HepG2 (cell line): ENCODE measurements around the gene DDX50. TPM values are rescaled to one million over a fixed set of nuclear protein-coding genes. Genes with fewer than 3 reads are reported as not detected.

ENCODE experiments used
- CC2D1A ChIP-seq: sonication (generic); formaldehyde crosslinking; IDR thresholded peaks from 2 replicates; pipeline ENCODE4 v1.8.1; 2023; ENCODE audit warnings: mild to moderate bottlenecking, missing genetic modification reagents
- GABPA ChIP-seq, 2 experiments: IDR thresholded peaks; 2 replicates each; pipeline ENCODE4 v1.6.1; 2011 to 2016; ENCODE audit warnings: low read depth in 2 of 2, low read length in 1 of 2, missing biosample characterization in 1 of 2, missing genetic modification characterization in 1 of 2
- GPN1 ChIP-seq: sonication (generic); formaldehyde crosslinking; IDR thresholded peaks from 2 replicates; pipeline ENCODE4 v1.5.1; 2020; ENCODE audit warnings: missing genetic modification reagents, borderline replicate concordance
- MAFG ChIP-seq: sonication (generic); formaldehyde crosslinking; IDR thresholded peaks from 2 replicates; pipeline ENCODE4 v1.5.1; 2020; ENCODE audit warnings: mild to moderate bottlenecking, missing genetic modification reagents
- NFIC ChIP-seq: IDR thresholded peaks from 2 replicates; pipeline ENCODE4 v1.6.1; 2012; ENCODE audit warnings: mild to moderate bottlenecking, low read length, inconsistent platforms
- NKX3-1 ChIP-seq: sonication (generic); formaldehyde crosslinking; IDR thresholded peaks from 2 replicates; pipeline ENCODE4 v1.5.0; 2020; ENCODE audit warnings: missing genetic modification reagents
- NRL ChIP-seq: sonication (generic); formaldehyde crosslinking; IDR thresholded peaks from 2 replicates; pipeline ENCODE4 v1.5.0; 2020; ENCODE audit warnings: missing genetic modification reagents, mild to moderate bottlenecking, moderate library complexity, borderline replicate concordance
- SIX1 ChIP-seq: sonication (generic); formaldehyde crosslinking; IDR thresholded peaks from 2 replicates; pipeline ENCODE4 v1.4.0; 2020; ENCODE audit warnings: missing genetic modification reagents, borderline replicate concordance
- SMAD9 ChIP-seq: sonication (generic); formaldehyde crosslinking; IDR thresholded peaks from 2 replicates; pipeline ENCODE4 v1.5.1; 2020; ENCODE audit warnings: mild to moderate bottlenecking, missing genetic modification reagents
- STAT5B ChIP-seq: sonication (generic); formaldehyde crosslinking; IDR thresholded peaks from 2 replicates; pipeline ENCODE4 v1.4.0; 2020; ENCODE audit warnings: missing genetic modification reagents
- TSC22D2 ChIP-seq: sonication (generic); formaldehyde crosslinking; IDR thresholded peaks from 2 replicates; pipeline ENCODE4 v1.5.1; 2020; ENCODE audit warnings: missing genetic modification reagents, mild to moderate bottlenecking, borderline replicate concordance
- ZBTB8A ChIP-seq: sonication (generic); formaldehyde crosslinking; IDR thresholded peaks from 2 replicates; pipeline ENCODE4 v1.4.0; 2020; ENCODE audit warnings: mild to moderate bottlenecking, low read depth, missing genetic modification reagents, borderline replicate concordance
- ZNF12 ChIP-seq: sonication (generic); formaldehyde crosslinking; IDR thresholded peaks from 2 replicates; pipeline ENCODE4 v1.5.0; 2020; ENCODE audit warnings: missing genetic modification reagents
- ZNF550 ChIP-seq: sonication (generic); formaldehyde crosslinking; IDR thresholded peaks from 2 replicates; pipeline ENCODE4 v1.4.0; 2020; ENCODE audit warnings: mild to moderate bottlenecking, missing genetic modification reagents, borderline replicate concordance
- polyA plus RNA-seq, 8 experiments: library from polyadenylated mRNA; depleted of rRNA in 3 of 8; stranded (reverse) in 7 of 8; unstranded in 1 of 8; fragments of >200 nt; fragmentation: Illumina TruSeq in 4 of 8; extraction: Trizol in 4 of 8; gene quantifications; 2 replicates each; pipeline versions ENCODE4 v1.2.1 to v1.2.3, GENCODE V29; 2011 to 2016; ENCODE audit warnings: low read depth in 4 of 8, missing spikeins in 1 of 8, mixed read lengths in 1 of 8; ENCODE audit not compliant: insufficient read depth in 1 of 8
- total RNA-seq, 5 experiments: library from RNA; depleted of rRNA; stranded (reverse); fragments of >200 nt; fragmentation: Illumina TruSeq; extraction: Trizol; gene quantifications; 2 replicates each; pipeline ENCODE4 v1.2.3, GENCODE V29; 2016; ENCODE audit warnings: low read depth in 1 of 5
- TF ChIP-seq, protein P1 (sequence below): sonication (generic); formaldehyde crosslinking; conservative IDR thresholded peaks from 2 replicates; pipeline ENCODE4 v1.8.0; 2022; ENCODE audit warnings: mild to moderate bottlenecking, moderate library complexity, missing genetic modification reagents
- TF ChIP-seq, protein P2 (sequence below): sonication (generic); formaldehyde crosslinking; IDR thresholded peaks from 2 replicates; pipeline ENCODE4 v1.4.0; 2020; ENCODE audit warnings: missing genetic modification reagents
- TF ChIP-seq, protein P3 (sequence below), 2 experiments: sonication (generic) in 1 of 2; formaldehyde crosslinking in 1 of 2; IDR thresholded peaks; 2 replicates each; pipeline versions ENCODE4 v1.4.0 to v1.6.1; 2018 to 2020; ENCODE audit warnings: missing genetic modification reagents in 2 of 2, borderline replicate concordance in 1 of 2, low read depth in 1 of 2, mild to moderate bottlenecking in 1 of 2, missing biosample characterization in 1 of 2
- TF ChIP-seq, protein P4 (sequence below): IDR thresholded peaks from 2 replicates; pipeline ENCODE4 v1.6.1; 2016
- TF ChIP-seq, protein P5 (sequence below): sonication (generic); formaldehyde crosslinking; IDR thresholded peaks from 2 replicates; pipeline ENCODE4 v1.4.0; 2020; ENCODE audit warnings: missing genetic modification reagents, borderline replicate concordance

DDX50 gene
- total and polyA plus RNA-seq, 2 of the 13 experiments (the other 11 are each of a cell fraction or from before 2014, with no cell fraction given), result 19.0 to 38.2 TPM

DNA sequence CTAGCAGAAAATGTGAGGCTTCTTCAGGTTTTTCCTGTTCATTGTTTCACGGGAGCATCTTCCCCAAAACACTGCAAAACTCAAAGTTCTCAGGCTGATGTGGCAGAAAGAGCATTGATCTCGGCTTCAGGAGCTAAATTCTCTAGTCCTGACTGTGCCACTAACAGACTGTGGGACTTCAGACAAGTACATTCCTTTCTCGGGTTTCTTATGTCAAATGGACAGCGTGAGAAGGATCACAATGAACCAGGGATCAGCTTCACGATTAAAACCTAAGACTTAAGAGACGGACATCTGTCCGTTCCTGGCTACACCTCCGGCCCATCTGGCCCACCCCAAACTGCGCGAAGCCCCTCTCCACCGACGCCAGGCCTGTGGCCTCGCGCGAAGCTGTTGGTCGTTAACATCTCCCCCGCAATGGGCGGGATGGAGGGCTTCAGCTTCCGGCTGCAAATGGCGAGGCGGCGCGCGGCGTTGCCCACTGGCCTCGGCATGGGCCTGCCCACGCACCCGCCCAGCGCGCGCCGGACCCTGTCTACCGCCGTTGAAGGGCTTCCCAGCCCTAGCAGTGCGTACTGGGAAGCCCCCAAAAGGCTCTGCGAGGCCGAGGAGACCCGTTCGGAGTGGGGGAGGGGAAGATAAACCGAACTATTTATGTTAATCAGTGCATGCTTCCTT lies 549 bp upstream of the DDX50 start (continued):
- TF ChIP-seq, protein P1, sequence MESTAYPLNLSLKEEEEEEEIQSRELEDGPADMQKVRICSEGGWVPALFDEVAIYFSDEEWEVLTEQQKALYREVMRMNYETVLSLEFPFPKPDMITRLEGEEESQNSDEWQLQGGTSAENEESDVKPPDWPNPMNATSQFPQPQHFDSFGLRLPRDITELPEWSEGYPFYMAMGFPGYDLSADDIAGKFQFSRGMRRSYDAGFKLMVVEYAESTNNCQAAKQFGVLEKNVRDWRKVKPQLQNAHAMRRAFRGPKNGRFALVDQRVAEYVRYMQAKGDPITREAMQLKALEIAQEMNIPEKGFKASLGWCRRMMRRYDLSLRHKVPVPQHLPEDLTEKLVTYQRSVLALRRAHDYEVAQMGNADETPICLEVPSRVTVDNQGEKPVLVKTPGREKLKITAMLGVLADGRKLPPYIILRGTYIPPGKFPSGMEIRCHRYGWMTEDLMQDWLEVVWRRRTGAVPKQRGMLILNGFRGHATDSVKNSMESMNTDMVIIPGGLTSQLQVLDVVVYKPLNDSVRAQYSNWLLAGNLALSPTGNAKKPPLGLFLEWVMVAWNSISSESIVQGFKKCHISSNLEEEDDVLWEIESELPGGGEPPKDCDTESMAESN (CRISPR knock-in tag), result peak; percentile 18; the same call in 1 of the 2 replicates
- TF ChIP-seq SMAD9 (CRISPR knock-in tag) (no peak), CC2D1A (CRISPR knock-in tag) (0 out of 2 replicates have a peak, but pooled peaks have one; percentile 62), MAFG (CRISPR knock-in tag) (no peak), NFIC (no peak), STAT5B (CRISPR knock-in tag) (0 out of 2 replicates have a peak, but pooled peaks have one; percentile 17), GPN1 (CRISPR knock-in tag) (0 out of 2 replicates have a peak, but pooled peaks have one; percentile 80), ZBTB8A (CRISPR knock-in tag) (peak; percentile 54; the same call in 1 of the 2 replicates), SIX1 (no peak), ZNF550 (CRISPR knock-in tag) (peak; percentile 75; the same call in 1 of the 2 replicates), TSC22D2 (0 out of 2 replicates have a peak, but pooled peaks have one; percentile 78), NKX3-1 (CRISPR knock-in tag) (0 out of 2 replicates have a peak, but pooled peaks have one; percentile 77), GABPA (IDR thresholded peaks at IDR 0.05; ENCODE audit: low read depth, low read length) (peak; percentile 66), GABPA (CRISPR knock-in tag; IDR thresholded peaks at IDR 0.05; ENCODE audit: low read depth) (no peak), ZNF12 (CRISPR knock-in tag) (no peak), NRL (peak; percentile 86)
- TF ChIP-seq, protein P2, sequence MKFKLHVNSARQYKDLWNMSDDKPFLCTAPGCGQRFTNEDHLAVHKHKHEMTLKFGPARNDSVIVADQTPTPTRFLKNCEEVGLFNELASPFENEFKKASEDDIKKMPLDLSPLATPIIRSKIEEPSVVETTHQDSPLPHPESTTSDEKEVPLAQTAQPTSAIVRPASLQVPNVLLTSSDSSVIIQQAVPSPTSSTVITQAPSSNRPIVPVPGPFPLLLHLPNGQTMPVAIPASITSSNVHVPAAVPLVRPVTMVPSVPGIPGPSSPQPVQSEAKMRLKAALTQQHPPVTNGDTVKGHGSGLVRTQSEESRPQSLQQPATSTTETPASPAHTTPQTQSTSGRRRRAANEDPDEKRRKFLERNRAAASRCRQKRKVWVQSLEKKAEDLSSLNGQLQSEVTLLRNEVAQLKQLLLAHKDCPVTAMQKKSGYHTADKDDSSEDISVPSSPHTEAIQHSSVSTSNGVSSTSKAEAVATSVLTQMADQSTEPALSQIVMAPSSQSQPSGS (CRISPR knock-in tag), result peak; percentile 47; the same call in 1 of the 2 replicates
- TF ChIP-seq, protein P3, sequence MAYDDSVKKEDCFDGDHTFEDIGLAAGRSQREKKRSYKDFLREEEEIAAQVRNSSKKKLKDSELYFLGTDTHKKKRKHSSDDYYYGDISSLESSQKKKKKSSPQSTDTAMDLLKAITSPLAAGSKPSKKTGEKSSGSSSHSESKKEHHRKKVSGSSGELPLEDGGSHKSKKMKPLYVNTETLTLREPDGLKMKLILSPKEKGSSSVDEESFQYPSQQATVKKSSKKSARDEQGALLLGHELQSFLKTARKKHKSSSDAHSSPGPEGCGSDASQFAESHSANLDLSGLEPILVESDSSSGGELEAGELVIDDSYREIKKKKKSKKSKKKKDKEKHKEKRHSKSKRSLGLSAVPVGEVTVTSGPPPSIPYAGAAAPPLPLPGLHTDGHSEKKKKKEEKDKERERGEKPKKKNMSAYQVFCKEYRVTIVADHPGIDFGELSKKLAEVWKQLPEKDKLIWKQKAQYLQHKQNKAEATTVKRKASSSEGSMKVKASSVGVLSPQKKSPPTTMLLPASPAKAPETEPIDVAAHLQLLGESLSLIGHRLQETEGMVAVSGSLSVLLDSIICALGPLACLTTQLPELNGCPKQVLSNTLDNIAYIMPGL (CRISPR knock-in tag; IDR thresholded peaks at IDR 0.05; ENCODE audit: borderline replicate concordance in 1 of 2, low read depth in 1 of 2), result peak; percentile 62 to 79; a peak in 2 of 4 replicates
- TF ChIP-seq, protein P4, sequence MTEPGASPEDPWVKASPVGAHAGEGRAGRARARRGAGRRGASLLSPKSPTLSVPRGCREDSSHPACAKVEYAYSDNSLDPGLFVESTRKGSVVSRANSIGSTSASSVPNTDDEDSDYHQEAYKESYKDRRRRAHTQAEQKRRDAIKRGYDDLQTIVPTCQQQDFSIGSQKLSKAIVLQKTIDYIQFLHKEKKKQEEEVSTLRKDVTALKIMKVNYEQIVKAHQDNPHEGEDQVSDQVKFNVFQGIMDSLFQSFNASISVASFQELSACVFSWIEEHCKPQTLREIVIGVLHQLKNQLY (CRISPR knock-in tag), result peak; percentile 10; the same call in 1 of the 2 replicates
- TF ChIP-seq, protein P5, sequence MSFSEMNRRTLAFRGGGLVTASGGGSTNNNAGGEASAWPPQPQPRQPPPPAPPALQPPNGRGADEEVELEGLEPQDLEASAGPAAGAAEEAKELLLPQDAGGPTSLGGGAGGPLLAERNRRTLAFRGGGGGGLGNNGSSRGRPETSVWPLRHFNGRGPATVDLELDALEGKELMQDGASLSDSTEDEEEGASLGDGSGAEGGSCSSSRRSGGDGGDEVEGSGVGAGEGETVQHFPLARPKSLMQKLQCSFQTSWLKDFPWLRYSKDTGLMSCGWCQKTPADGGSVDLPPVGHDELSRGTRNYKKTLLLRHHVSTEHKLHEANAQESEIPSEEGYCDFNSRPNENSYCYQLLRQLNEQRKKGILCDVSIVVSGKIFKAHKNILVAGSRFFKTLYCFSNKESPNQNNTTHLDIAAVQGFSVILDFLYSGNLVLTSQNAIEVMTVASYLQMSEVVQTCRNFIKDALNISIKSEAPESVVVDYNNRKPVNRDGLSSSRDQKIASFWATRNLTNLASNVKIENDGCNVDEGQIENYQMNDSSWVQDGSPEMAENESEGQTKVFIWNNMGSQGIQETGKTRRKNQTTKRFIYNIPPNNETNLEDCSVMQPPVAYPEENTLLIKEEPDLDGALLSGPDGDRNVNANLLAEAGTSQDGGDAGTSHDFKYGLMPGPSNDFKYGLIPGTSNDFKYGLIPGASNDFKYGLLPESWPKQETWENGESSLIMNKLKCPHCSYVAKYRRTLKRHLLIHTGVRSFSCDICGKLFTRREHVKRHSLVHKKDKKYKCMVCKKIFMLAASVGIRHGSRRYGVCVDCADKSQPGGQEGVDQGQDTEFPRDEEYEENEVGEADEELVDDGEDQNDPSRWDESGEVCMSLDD (CRISPR knock-in tag), result 0 out of 2 replicates have a peak, but pooled peaks have one; percentile 64
